Stimulated activated CD8-positive, alpha-beta memory T cell treated with anti-CD3 and anti-CD28 coated beads, Interleukin-7, amount 100 ng/mL, for 4 hours (primary cell): ENCODE measurements around the gene DIAPH2.

Source experiments
- DNase-seq, 2 donors: peaks; one replicate each; pipeline ENCODE4 v3.0.0-alpha.2; 2020; ENCODE audit warnings: low read depth in 2 of 2

DIAPH2 gene

GRCh38 chrX:97175147-97175546 is 490.5 kb downstream of the DIAPH2 start:
- no peak for DNase-seq

- no peak for DNase-seq
Observed at GRCh38 chrX:97189668-97190067, 505.0 kb downstream of the DIAPH2 start.

GRCh38 chrX:97199501-97199900 is 514.9 kb downstream of the DIAPH2 start:
- DNase-seq = no peak

GRCh38 chrX:97200454-97200853 is 515.8 kb downstream of the DIAPH2 start:
- DNase-seq = no peak

- DNase-seq = no peak
Observed at GRCh38 chrX:97210501-97210900, 525.9 kb downstream of the DIAPH2 start.

- DNase-seq = no peak
Observed at GRCh38 chrX:97211070-97211469, 526.4 kb downstream of the DIAPH2 start.

GRCh38 chrX:97215186-97215585 is 530.5 kb downstream of the DIAPH2 start:
- no peak for DNase-seq

GRCh38 chrX:97224148-97224547 is 539.5 kb downstream of the DIAPH2 start:
- DNase-seq = no peak

- no peak for DNase-seq
Observed at GRCh38 chrX:97229318-97229717, 544.7 kb downstream of the DIAPH2 start.

- DNase-seq = no peak
Observed at GRCh38 chrX:97230948-97231347, 546.3 kb downstream of the DIAPH2 start.

GRCh38 chrX:97234471-97235081 is 549.9 kb downstream of the DIAPH2 start:
- no peak for DNase-seq

GRCh38 chrX:97238632-97239031 is 554.0 kb downstream of the DIAPH2 start:
- no peak for DNase-seq

GRCh38 chrX:97252111-97252510 is 567.5 kb downstream of the DIAPH2 start:
- DNase-seq = no peak

- no peak for DNase-seq
Observed at GRCh38 chrX:97260679-97261078, 576.0 kb downstream of the DIAPH2 start.

GRCh38 chrX:97266406-97267121 is 581.9 kb downstream of the DIAPH2 start:
- no peak for DNase-seq

- DNase-seq = no peak
Observed at GRCh38 chrX:97267396-97268181, 582.9 kb downstream of the DIAPH2 start.

- no peak for DNase-seq
Observed at GRCh38 chrX:97268182-97268680, 583.6 kb downstream of the DIAPH2 start.

GRCh38 chrX:97284531-97284930 is 599.9 kb downstream of the DIAPH2 start:
- DNase-seq = no peak

GRCh38 chrX:97290199-97290598 is 605.6 kb downstream of the DIAPH2 start:
- no peak for DNase-seq

- no peak for DNase-seq
Observed at GRCh38 chrX:97294041-97294440, 609.4 kb downstream of the DIAPH2 start.

- no peak for DNase-seq
Observed at GRCh38 chrX:97295954-97296353, 611.3 kb downstream of the DIAPH2 start.

GRCh38 chrX:97306771-97307470 is 622.3 kb downstream of the DIAPH2 start:
- DNase-seq = no peak
